ENCODE data around the gene ANKS1B. TPM values are rescaled to one million over a fixed set of nuclear protein-coding genes. Genes with fewer than 3 reads are reported as not detected.

Gene ANKS1B
- total and polyA plus RNA-seq, 2 of the 4 experiments (the other 2 are of a cell fraction): 0.17 to 0.18 TPM

GRCh38 chr12:99436584-99436983 lies 548.2 kb downstream of the ANKS1B start:
- BruUV-seq (replicated peaks): no TSS peak
- Histone ChIP-seq H3K4ac (ENCODE audit: low read depth, low read length) (no peak overlapping the region), H3K18ac (ENCODE audit: low read depth, low read length) (no peak overlapping the region), H3K4me3 (ENCODE audit: insufficient read depth, low read depth, low read length) (no peak overlapping the region), H3K4me2 (ENCODE audit: low read depth, low read length) (no peak overlapping the region), H2AK9ac (replicated peaks; ENCODE audit: low read depth, low read length, poor library complexity) (no peak overlapping the region), H2AK5ac (ENCODE audit: low read depth, low read length) (no peak overlapping the region), H4K8ac (ENCODE audit: low read depth in 2 of 2, low read length in 2 of 2) (no peak overlapping the region), H3K79me1 (ENCODE audit: low read depth in 1 of 2, low read length in 2 of 2) (no peaks in the 10 kb centered on the region), H3K4me1 (ENCODE audit: control insufficient read depth, insufficient read depth, low read length) (no peaks in the 10 kb centered on the region), H3K27ac (ENCODE audit: insufficient read depth, low read length) (no peak overlapping the region), H2BK20ac (ENCODE audit: low read depth, low read length) (no peak overlapping the region), H4K20me1 (ENCODE audit: insufficient read depth, low read length) (no peaks in the 10 kb centered on the region), H4K91ac (ENCODE audit: insufficient read depth, low read depth, low read length) (no peak overlapping the region), H2AFZ (replicated peaks; ENCODE audit: low read length, poor library complexity) (no peak overlapping the region), H3K23ac (ENCODE audit: low read depth, low read length) (no peak overlapping the region), H4K5ac (ENCODE audit: low read depth, low read length) (no peak overlapping the region), H3K9ac (ENCODE audit: low read depth, low read length) (no peak overlapping the region), H2BK15ac (ENCODE audit: low read depth, low read length) (no peak overlapping the region), H3K27me3 (ENCODE audit: control insufficient read depth, insufficient read depth, low read length) (no peaks in the 10 kb centered on the region), H3K9me1 (ENCODE audit: insufficient read depth, low read length) (no peaks in the 10 kb centered on the region), H2BK5ac (ENCODE audit: low read depth, low read length, poor library complexity, severe bottlenecking) (no peak overlapping the region), H3K36me3 (ENCODE audit: control insufficient read depth, insufficient read depth, low read length) (no peaks in the 10 kb centered on the region), H3K9me3 (ENCODE audit: control insufficient read depth, insufficient read depth, low read length) (0 out of 2 replicates have a peak, but pooled peaks cover 2% of the 10 kb centered on the region), H2BK120ac (ENCODE audit: low read depth, low read length) (no peak overlapping the region), H3K14ac (replicated peaks; ENCODE audit: low read depth, low read length) (no peak overlapping the region), H3K56ac (ENCODE audit: extremely low read depth, insufficient read depth, low read length) (no peak overlapping the region)
- DNase-seq (no peak), ATAC-seq (ENCODE audit: low read depth) (no peak)
- in situ Hi-C loops (cut with MboI; ENCODE audit: low sequenced_read_pairs): no loop called here
- TF ChIP-seq CEBPB (IDR thresholded peaks at IDR 0.05; ENCODE audit: low read depth, low read length) (no peak), USF2 (IDR thresholded peaks at IDR 0.05; ENCODE audit: low read depth, low read length) (no peak), CHD1 (IDR thresholded peaks at IDR 0.05; ENCODE audit: low read depth, low read length) (no peak), MAFK (IDR thresholded peaks at IDR 0.05; ENCODE audit: low read depth, low read length) (no peak), MXI1 (IDR thresholded peaks at IDR 0.05; ENCODE audit: borderline replicate concordance, low read depth, low read length) (no peak), SMC3 (IDR thresholded peaks at IDR 0.05; ENCODE audit: low read depth, low read length) (no peak), NFE2L2 (IDR thresholded peaks at IDR 0.05; ENCODE audit: low read depth, low read length) (no peak)
- intact Hi-C loops (cut with micrococcal nuclease): no loop called here
- ChIA-PET CTCF (no interaction called here), POLR2A (ENCODE audit: unreplicated experiment) (no interaction called here)
- dilution Hi-C loops (cut with HindIII; ENCODE audit: low sequenced_read_pairs, unreplicated experiment): no loop called here

All from IMR-90 (cell line).